ENCODE measurements around the gene ACTR6. TPM values are rescaled to one million over a fixed set of nuclear protein-coding genes. Genes with fewer than 3 reads are reported as not detected.

Gene ACTR6
- total RNA-seq, 2 donors from 2014 or later = 5.2 TPM; not detected in 1

GRCh38 chr12:100273782-100274181 is 73.2 kb downstream of the ACTR6 start:
- H3K36me3 ChIP-seq (replicated peaks in 1 of 2; ENCODE audit: insufficient read depth in 1 of 2, low read depth in 2 of 2) = no peaks in the 10 kb centered on the region
- peaks cover 27% of the 10 kb centered on the region for H3K4me1 ChIP-seq
- no peak overlapping the region for H3K27ac ChIP-seq
- ATAC-seq = no peak
- no peaks in the 10 kb centered on the region for H3K27me3 ChIP-seq
- TF ChIP-seq POLR2A (IDR thresholded peaks at IDR 0.05) = no peak
- TF ChIP-seq CTCF (IDR thresholded peaks at IDR 0.05) = no peak
- no peak for DNase-seq
- no peaks in the 10 kb centered on the region for H3K9me3 ChIP-seq
- no peak overlapping the region for H3K4me3 ChIP-seq
- 89% methylated on average over 4 of the region's 4 CpGs for WGBS, 2 donors
- intact Hi-C loops (cut with DNase I) = no loop called here

MicroRNA genes within 50 kb of the gene (microRNA counts, 767-probe panel; counts per million panel counts)
- 0 to 736 counts per million in 2 donors for microRNA hsa-miR-1827

Small RNA genes lying within 50 kb of the gene (microRNA-seq; reads per million reads assigned to microRNA genes)
- gene MIR1827 (ENCODE audit: borderline number of aligned reads in 2 of 2, borderline replicate concordance in 2 of 2) = 0 reads per million in 2 donors

Small RNA genes lying within 50 kb of the gene (small RNA-seq; reads per million reads assigned to genes)
- not detected for gene MIR1827
- not detected for gene RF00019
- not detected for gene RN7SL176P

Other genes starting within 250 kb of the ACTR6 start
- 10 to 100 TPM in 1 of 2 donors, 1 to 10 TPM in 1; 2.1 to 10.2 TPM for gene ANKS1B, start 215.9 kb upstream of the ACTR6 start, total RNA-seq
- 1 to 10 TPM; 4.0 to 8.6 TPM for gene BLTP3B, start 57.9 kb upstream of the ACTR6 start, total RNA-seq
- gene DEPDC4, start 66.3 kb downstream of the ACTR6 start, total RNA-seq = 1 to 10 TPM in 1 of 2 donors, not detected in 1; 2.1 TPM
- gene SCYL2, start 66.4 kb downstream of the ACTR6 start, total RNA-seq = 10 to 100 TPM; 13.8 to 23.1 TPM
- gene SLC17A8, start 156.3 kb downstream of the ACTR6 start, total RNA-seq = not detected